ENCODE data around the gene POLD4. TPM values are rescaled to one million over a fixed set of nuclear protein-coding genes. Genes with fewer than 3 reads are reported as not detected.

Gene POLD4
- total RNA-seq, 2 donors from 2014 or later = 145 to 148 TPM

GRCh38 chr11:67392183-67392715, 38.9 kb upstream of the POLD4 start:
- Histone ChIP-seq H3K27ac (peak overlapping the region in 1 of 2 donors; percentile 32), H3K4me3 (peak overlapping the region; percentile 77), H3K36me3 (peaks cover 13% of the 10 kb centered on the region), H3K27me3 (replicated peaks; ENCODE audit: insufficient read depth) (no peaks in the 10 kb centered on the region), H3K9me3 (no peaks in the 10 kb centered on the region), H3K4me1 (ENCODE audit: control insufficient read depth in 1 of 2, low read depth in 2 of 2) (peaks cover 7 to 21% of the 10 kb centered on the region in 2 donors)
- no peak for TF ChIP-seq CTCF (IDR thresholded peaks at IDR 0.05)
- ATAC-seq (ENCODE audit: insufficient number of reproducible peaks, low FRiP score, low read depth) (peak; percentile 10), DNase-seq (ENCODE audit: low spot score) (no peak)

GRCh38 chr11:67391304-67392182, 38.2 kb upstream of the POLD4 start, which contains the start of gene RAD9A:
TSS of gene RAD9A (plus strand) at chr11:67391986. CDS start at chr11:67392045, 59 bp downstream.
- no peaks in the 10 kb centered on the region for H3K27me3 ChIP-seq (replicated peaks; ENCODE audit: insufficient read depth)
- ATAC-seq (ENCODE audit: insufficient number of reproducible peaks, low FRiP score, low read depth) = peak; percentile 56
- peak within 1 kb of the TSS; percentile 38 to 73 for H3K27ac ChIP-seq

GRCh38 chr11:67390947-67391303, 37.6 kb upstream of the POLD4 start:
- DNase-seq (ENCODE audit: low spot score) = no peak
- H3K4me1 ChIP-seq (ENCODE audit: control insufficient read depth in 1 of 2, low read depth in 2 of 2) = peaks cover 7 to 21% of the 10 kb centered on the region in 2 donors
- no peak for TF ChIP-seq CTCF (IDR thresholded peaks at IDR 0.05)
- no peaks in the 10 kb centered on the region for H3K9me3 ChIP-seq
- no peaks in the 10 kb centered on the region for H3K27me3 ChIP-seq (replicated peaks; ENCODE audit: insufficient read depth)
- peak overlapping the region; percentile 77 for H3K4me3 ChIP-seq
- peaks cover 7% of the 10 kb centered on the region for H3K36me3 ChIP-seq
- H3K27ac ChIP-seq = peak overlapping the region; percentile 38 to 73
- ATAC-seq (ENCODE audit: insufficient number of reproducible peaks, low FRiP score, low read depth) = no peak

More at GRCh38 chr11:67391304-67392182, 38.2 kb upstream of the POLD4 start, which contains the start of gene RAD9A:
- DNase-seq (ENCODE audit: low spot score) = peak; percentile 78
- H3K36me3 ChIP-seq = peaks cover 7% of the 10 kb centered on the region
- TF ChIP-seq CTCF (IDR thresholded peaks at IDR 0.05) = no peak
- no peaks in the 10 kb centered on the region for H3K9me3 ChIP-seq
- H3K4me3 ChIP-seq = peak within 1 kb of the TSS; percentile 77
- H3K4me1 ChIP-seq (ENCODE audit: control insufficient read depth in 1 of 2, low read depth in 2 of 2) = peaks cover 7 to 21% of the 10 kb centered on the region in 2 donors

GRCh38 chr11:67389477-67389876, 36.1 kb upstream of the POLD4 start:
- H3K27ac ChIP-seq = no peak overlapping the region
- H3K4me3 ChIP-seq = no peak overlapping the region
- DNase-seq (ENCODE audit: low spot score) (no peak), ATAC-seq (ENCODE audit: insufficient number of reproducible peaks, low FRiP score, low read depth) (no peak)
- H3K4me1 ChIP-seq (ENCODE audit: control insufficient read depth in 1 of 2, low read depth in 2 of 2) = peaks cover 7 to 35% of the 10 kb centered on the region in 2 donors
- no peaks in the 10 kb centered on the region for H3K27me3 ChIP-seq (replicated peaks; ENCODE audit: insufficient read depth)
- no peaks in the 10 kb centered on the region for H3K9me3 ChIP-seq
- peaks cover 7% of the 10 kb centered on the region for H3K36me3 ChIP-seq
- peak; percentile 46 for TF ChIP-seq CTCF (IDR thresholded peaks at IDR 0.05)

- H3K36me3 ChIP-seq = no peaks in the 10 kb centered on the region
- TF ChIP-seq CTCF (IDR thresholded peaks at IDR 0.05) = no peak
- no peaks in the 10 kb centered on the region for H3K9me3 ChIP-seq
- H3K4me3 ChIP-seq = no peak overlapping the region
- H3K27me3 ChIP-seq (replicated peaks; ENCODE audit: insufficient read depth) = no peaks in the 10 kb centered on the region
- DNase-seq (ENCODE audit: low spot score) (no peak), ATAC-seq (ENCODE audit: insufficient number of reproducible peaks, low FRiP score, low read depth) (no peak)
- H3K4me1 ChIP-seq (ENCODE audit: control insufficient read depth in 1 of 2, low read depth in 2 of 2) = peaks cover 4 to 33% of the 10 kb centered on the region in 2 donors
- no peak overlapping the region for H3K27ac ChIP-seq
These were observed 34.2 kb upstream of the POLD4 start for GRCh38 chr11:67387518-67387917.

All from thoracic aorta (tissue), 2 donors.